Measurements from ENCODE around the gene DNAJB14. TPM values are rescaled to one million over a fixed set of nuclear protein-coding genes. Genes with fewer than 3 reads are reported as not detected.

The DNAJB14 gene
- total RNA-seq, 2 experiments from 2014 or later: 66.3 to 67.4 TPM

- Mint-ChIP-seq H3K4me1 (ENCODE audit: low read depth) (peaks cover 49% of the 10 kb centered on the region), H3K27ac (no peak overlapping the region), H3K9me3 (no peaks in the 10 kb centered on the region), H3K36me3 (ENCODE audit: low read depth) (peaks cover 49% of the 10 kb centered on the region), H3K4me3 (peak overlapping the region; percentile 96), H3K27me3 (no peaks in the 10 kb centered on the region)
- CTCF ChIA-PET: interaction anchor here (1.3 to 2.8 kb wide), 5 partner anchors 25 to 139 kb away, joined by 3 to 17 read pairs (median 4); partner anchors contain the start of gene LAMTOR3
- peaks cover 12% of the 10 kb centered on the region for H3K36me3 ChIP-seq (ENCODE audit: insufficient read depth, low read length)
- peak overlapping the region; percentile 82 to 92 for H3K27ac ChIP-seq (ENCODE audit: low read depth in 1 of 2, low read length in 2 of 2)
- intact Hi-C loops (cut with DNase I, micrococcal nuclease): loop anchor here (2.0 to 5.0 kb wide), 11 partner anchors 27 to 1400 kb away; partner anchors contain the start of genes EIF4E (in 2 of the 2), METAP1 (in 2 of the 2), DAPP1 (in 1 of the 2) and LAMTOR3 (in 1 of the 2)
- DNase-seq: no peak
- peak overlapping the region; percentile 80 for H3K4me3 ChIP-seq (ENCODE audit: low read length)
- H3K27me3 ChIP-seq (ENCODE audit: control insufficient read depth in 1 of 2, insufficient read depth in 2 of 2, low read length in 2 of 2): no peaks in the 10 kb centered on the region
- TF ChIP-seq CTCF (IDR thresholded peaks at IDR 0.05): no peak
- peaks cover 35% of the 10 kb centered on the region for H3K4me1 ChIP-seq (ENCODE audit: insufficient read depth, low read length)
- POLR2A ChIA-PET: interaction anchor here (0.6 to 4.4 kb wide), 19 partner anchors 12 to 859 kb away, joined by 3 to 109 read pairs (median 7); partner anchors contain the start of genes ADH5, DAPP1, LAMTOR3 and TRMT10A
- ATAC-seq (ENCODE audit: poor library complexity): no peak
- H3K9me3 ChIP-seq (ENCODE audit: control insufficient read depth in 1 of 2, insufficient read depth in 1 of 2, low read length in 2 of 2): no peaks in the 10 kb centered on the region
Measured at GRCh38 chr4:99947608-99948007, 1.2 kb upstream of the DNAJB14 start.

- no peak for ATAC-seq (ENCODE audit: poor library complexity)
- POLR2A ChIA-PET: interaction anchor here (0.6 to 4.4 kb wide), 22 partner anchors 12 to 1686 kb away, joined by 3 to 109 read pairs (median 7); partner anchors contain the start of genes ADH5, DAPP1, EIF4E and LAMTOR3
- no peaks in the 10 kb centered on the region for H3K9me3 Mint-ChIP-seq
- peaks cover 50% of the 10 kb centered on the region for H3K36me3 Mint-ChIP-seq (ENCODE audit: low read depth)
- H3K27ac Mint-ChIP-seq: no peak overlapping the region
- H3K27me3 ChIP-seq (ENCODE audit: control insufficient read depth in 1 of 2, insufficient read depth in 2 of 2, low read length in 2 of 2): no peaks in the 10 kb centered on the region
- DNase-seq: no peak
- peak overlapping the region; percentile 96 for H3K4me3 Mint-ChIP-seq
- intact Hi-C loops (cut with DNase I, micrococcal nuclease): loop anchor here (2.0 to 5.0 kb wide), 6 partner anchors 52 to 1400 kb away; partner anchors contain the start of genes EIF4E (in 2 of the 2), METAP1 (in 2 of the 2), LAMTOR3 (in 1 of the 2) and PPP3CA (in 1 of the 2)
- H3K4me1 ChIP-seq (ENCODE audit: insufficient read depth, low read length): peaks cover 35% of the 10 kb centered on the region
- no peaks in the 10 kb centered on the region for H3K9me3 ChIP-seq (ENCODE audit: control insufficient read depth in 1 of 2, insufficient read depth in 1 of 2, low read length in 2 of 2)
- H3K36me3 ChIP-seq (ENCODE audit: insufficient read depth, low read length): peaks cover 12% of the 10 kb centered on the region
- H3K4me1 Mint-ChIP-seq (ENCODE audit: low read depth): peaks cover 53% of the 10 kb centered on the region
- CTCF ChIA-PET: interaction anchor here (1.0 to 2.8 kb wide), 5 partner anchors 11 to 139 kb away, joined by 3 to 17 read pairs (median 4); partner anchors contain the start of gene LAMTOR3
- peak overlapping the region; percentile 82 to 92 for H3K27ac ChIP-seq (ENCODE audit: low read depth in 1 of 2, low read length in 2 of 2)
- TF ChIP-seq CTCF (IDR thresholded peaks at IDR 0.05): no peak
- peak overlapping the region; percentile 80 for H3K4me3 ChIP-seq (ENCODE audit: low read length)
- H3K27me3 Mint-ChIP-seq: no peaks in the 10 kb centered on the region
Measured at GRCh38 chr4:99947190-99947578, 766 bp upstream of the DNAJB14 start.

- DNase-seq: no peak
- Histone ChIP-seq H3K27me3 (ENCODE audit: control insufficient read depth in 1 of 2, insufficient read depth in 2 of 2, low read length in 2 of 2) (no peaks in the 10 kb centered on the region), H3K4me3 (ENCODE audit: low read length) (peak overlapping the region; percentile 80), H3K9me3 (ENCODE audit: control insufficient read depth in 1 of 2, insufficient read depth in 1 of 2, low read length in 2 of 2) (no peaks in the 10 kb centered on the region), H3K27ac (ENCODE audit: low read depth in 1 of 2, low read length in 2 of 2) (peak overlapping the region; percentile 69 to 82), H3K4me1 (ENCODE audit: insufficient read depth, low read length) (peaks cover 30% of the 10 kb centered on the region), H3K36me3 (ENCODE audit: insufficient read depth, low read length) (peaks cover 12% of the 10 kb centered on the region)
- Mint-ChIP-seq H3K9me3 (no peaks in the 10 kb centered on the region), H3K27ac (no peak overlapping the region), H3K4me1 (ENCODE audit: low read depth) (peaks cover 63% of the 10 kb centered on the region), H3K27me3 (no peaks in the 10 kb centered on the region), H3K36me3 (ENCODE audit: low read depth) (peaks cover 58% of the 10 kb centered on the region), H3K4me3 (peak overlapping the region; percentile 100)
- ChIA-PET CTCF (interaction anchor here (1.0 to 2.0 kb wide), 3 partner anchors 51 to 137 kb away, joined by 3 to 4 read pairs (median 4); partner anchors contain the start of gene LAMTOR3), POLR2A (interaction anchor here (0.6 to 4.4 kb wide), 22 partner anchors 18 to 1685 kb away, joined by 3 to 109 read pairs (median 7); partner anchors contain the start of genes ADH5, DAPP1, EIF4E and LAMTOR3)
- intact Hi-C loops (cut with DNase I, micrococcal nuclease): loop anchor here (2.0 to 5.0 kb wide), 6 partner anchors 51 to 1401 kb away; partner anchors contain the start of genes EIF4E (in 2 of the 2), METAP1 (in 2 of the 2), LAMTOR3 (in 1 of the 2) and PPP3CA (in 1 of the 2)
- TF ChIP-seq CTCF (IDR thresholded peaks at IDR 0.05): no peak
- ATAC-seq (ENCODE audit: poor library complexity): no peak
Measured at GRCh38 chr4:99945718-99946355, 581 bp downstream of the DNAJB14 start.

Measured in CD4-positive, alpha-beta T cell (primary cell).